NT2/D1 (cell line): ENCODE results near the gene CDH18.

ENCODE experiments used
- YY1 ChIP-seq: IDR thresholded peaks from 2 replicates; pipeline ENCODE4 v1.6.1; 2011; ENCODE audit not compliant: insufficient read length, insufficient read depth
- ZNF274 ChIP-seq: IDR thresholded peaks from 2 replicates; pipeline ENCODE4 v1.6.1; 2011; ENCODE audit warnings: mild to moderate bottlenecking, low read depth, low read length

DNA sequence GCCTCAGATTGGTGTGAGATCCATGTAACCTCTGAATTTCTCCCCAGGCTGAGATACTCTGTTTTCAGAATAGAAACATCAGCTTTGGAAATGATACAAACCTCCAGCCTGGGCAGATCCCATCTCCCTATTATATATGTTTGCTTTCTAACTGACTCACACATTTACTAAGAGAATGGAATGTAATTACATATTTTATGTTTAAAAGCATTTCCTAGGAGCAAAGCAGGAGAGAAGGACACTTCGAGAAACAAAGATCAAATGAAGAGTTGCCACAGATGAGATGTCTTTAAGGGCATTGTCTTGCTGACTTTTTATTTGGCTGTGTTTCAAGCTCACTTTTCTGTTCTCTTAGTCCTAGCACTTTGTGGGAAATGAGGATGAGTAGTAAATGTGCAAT lies 96.3 kb downstream of the CDH18 start:
- no peak for TF ChIP-seq YY1
- TF ChIP-seq ZNF274: no peak
